Trophoblast cell (in vitro differentiated cells and primary cell): ENCODE results near the gene ZNF185.

Experiments used
- DNase-seq, 2 donors: peaks; one replicate each; pipeline ENCODE4 v3.0.0-alpha.2; 2016
- H2AFZ ChIP-seq: 2 replicates; pipeline ENCODE4 v1.6.1; 2013; ENCODE audit warnings: low read length, moderate library complexity, mild to moderate bottlenecking; ENCODE audit not compliant: insufficient read depth, poor library complexity
- H2AK5ac ChIP-seq: 2 replicates; pipeline ENCODE4 v1.6.1; 2013; ENCODE audit warnings: mild to moderate bottlenecking, low read length
- H2BK120ac ChIP-seq: 2 replicates; pipeline ENCODE4 v1.6.1; 2013; ENCODE audit warnings: low read length, mild to moderate bottlenecking, moderate library complexity; ENCODE audit not compliant: insufficient read depth, poor library complexity
- H2BK12ac ChIP-seq: 2 replicates; pipeline ENCODE4 v1.6.1; 2013; ENCODE audit warnings: mild to moderate bottlenecking, low read length, moderate library complexity
- H2BK5ac ChIP-seq: 2 replicates; pipeline ENCODE4 v1.6.1; 2013; ENCODE audit warnings: low read length, low read depth, moderate library complexity, mild to moderate bottlenecking; ENCODE audit not compliant: poor library complexity
- H3K14ac ChIP-seq: 2 replicates; pipeline ENCODE4 v1.6.1; 2013; ENCODE audit warnings: mild to moderate bottlenecking, low read length
- H3K18ac ChIP-seq: 2 replicates; pipeline ENCODE4 v1.6.1; 2013; ENCODE audit warnings: mild to moderate bottlenecking, low read length
- H3K23ac ChIP-seq: 2 replicates; pipeline ENCODE4 v1.6.1; 2013; ENCODE audit warnings: low read length
- H3K27ac ChIP-seq: 2 replicates; pipeline ENCODE4 v1.5.1; 2013; ENCODE audit warnings: low read depth, mild to moderate bottlenecking, inconsistent platforms, low read length, moderate library complexity
- H3K27me3 ChIP-seq: 2 replicates; pipeline ENCODE4 v1.6.1; 2013; ENCODE audit warnings: inconsistent platforms, mild to moderate bottlenecking, low read length, moderate library complexity; ENCODE audit not compliant: insufficient read depth
- H3K36me3 ChIP-seq, 2 experiments: 1 replicate in 1 of 2; 2 replicates in 1 of 2; pipeline ENCODE4 v1.6.1; 2013; ENCODE audit warnings: low read length in 2 of 2, mild to moderate bottlenecking in 2 of 2, moderate library complexity in 1 of 2; ENCODE audit not compliant: insufficient read depth in 2 of 2, control insufficient read depth in 1 of 2
- H3K4ac ChIP-seq: 2 replicates; pipeline ENCODE4 v1.6.1; 2013; ENCODE audit warnings: low read depth, mild to moderate bottlenecking, low read length, moderate library complexity
- H3K4me1 ChIP-seq, 2 experiments: 1 replicate in 1 of 2; 2 replicates in 1 of 2; pipeline ENCODE4 v1.6.1; 2013; ENCODE audit warnings: low read length in 2 of 2, mild to moderate bottlenecking in 2 of 2, moderate library complexity in 1 of 2; ENCODE audit not compliant: insufficient read depth in 2 of 2, control insufficient read depth in 1 of 2
- H3K4me2 ChIP-seq: 2 replicates; pipeline ENCODE4 v1.6.1; 2013; ENCODE audit warnings: inconsistent platforms, mild to moderate bottlenecking, low read length, moderate library complexity
- H3K4me3 ChIP-seq: 2 replicates; pipeline ENCODE4 v1.5.1; 2013; ENCODE audit warnings: mild to moderate bottlenecking, low read depth, low read length, inconsistent platforms
- H3K79me1 ChIP-seq: one replicate; pipeline ENCODE4 v1.6.1; 2013; ENCODE audit warnings: low read length
- H3K79me2 ChIP-seq: 2 replicates; pipeline ENCODE4 v1.6.1; 2013; ENCODE audit warnings: low read length, mild to moderate bottlenecking; ENCODE audit not compliant: control insufficient read depth, insufficient read depth, poor library complexity
- H3K9ac ChIP-seq: 2 replicates; pipeline ENCODE4 v1.6.1; 2013; ENCODE audit warnings: mild to moderate bottlenecking, low read length
- H3K9me3 ChIP-seq: 2 replicates; pipeline ENCODE4 v1.6.1; 2013; ENCODE audit warnings: low read depth, mild to moderate bottlenecking, control low read depth, inconsistent platforms, low read length; ENCODE audit not compliant: insufficient read depth
- H4K12ac ChIP-seq: 2 replicates; pipeline ENCODE4 v1.6.1; 2013; ENCODE audit warnings: low read depth, mild to moderate bottlenecking, low read length, moderate library complexity
- H4K8ac ChIP-seq: 2 replicates; pipeline ENCODE4 v1.6.1; 2013; ENCODE audit warnings: low read depth, mild to moderate bottlenecking, low read length, moderate library complexity
- H4K91ac ChIP-seq: one replicate; pipeline ENCODE4 v1.6.1; 2013; ENCODE audit warnings: low read depth, mild to moderate bottlenecking, low read length, moderate library complexity
- WGBS: extraction: QIAGEN DNeasy Blood & Tissue Kit; methylation state at CpG from one replicate; pipeline ENCODE4 v1.1.7; 2013; ENCODE audit warnings: missing lambda C conversion rate; ENCODE audit not compliant: insufficient read length, insufficient coverage; ENCODE audit errors: extremely low coverage; 5-methylcytosine and 5-hydroxymethylcytosine counted together

ZNF185 gene

DNA sequence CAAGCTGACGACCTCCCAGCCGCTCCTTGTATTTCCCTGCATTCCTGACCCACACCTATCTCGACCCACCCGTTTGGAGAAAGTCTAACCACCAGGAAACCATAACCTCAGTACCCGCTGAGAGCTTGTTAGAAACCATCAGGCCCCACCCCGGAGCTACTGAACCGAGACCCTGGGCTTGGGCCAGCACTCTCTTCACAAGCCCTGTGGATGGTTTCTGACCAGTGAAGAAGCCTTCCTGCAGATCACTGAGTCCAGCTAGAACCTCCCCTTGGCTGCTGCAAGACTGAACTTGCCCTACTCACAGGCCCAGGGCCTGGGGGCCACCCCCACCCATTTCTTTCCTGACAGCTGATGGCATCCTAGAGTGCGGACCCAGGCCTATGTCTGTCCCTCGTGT, 26.6 kb upstream of the ZNF185 start:
- no peaks in the 10 kb centered on the region for H3K4me1 ChIP-seq
- H3K14ac ChIP-seq, result no peak overlapping the region
- no CpG with 5 or more reads among the region's 9 CpGs for WGBS

DNA sequence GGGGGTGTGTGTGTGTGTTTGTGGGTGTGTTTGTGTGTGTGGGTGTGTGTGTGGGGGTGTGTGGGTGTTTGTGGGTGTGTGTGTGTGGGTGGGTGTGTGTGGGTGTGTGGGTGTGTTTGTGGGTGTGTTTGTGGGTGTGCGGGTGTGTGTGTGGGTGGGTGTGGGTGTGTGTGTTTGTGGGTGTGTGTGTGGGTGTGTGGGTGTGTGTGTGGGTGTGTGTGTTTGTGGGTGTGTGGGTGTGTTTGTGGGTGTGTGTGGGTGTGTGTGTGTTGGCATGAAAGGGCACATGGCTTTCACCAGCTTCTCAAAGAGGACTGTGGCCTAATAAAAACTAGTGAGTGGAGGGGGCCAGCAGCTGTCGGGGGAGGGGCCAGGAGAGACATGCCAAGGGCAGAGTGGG, 25.3 kb upstream of the ZNF185 start:
- Histone ChIP-seq H3K79me2 (no peaks in the 10 kb centered on the region), H3K9me3 (no peaks in the 10 kb centered on the region), H3K9ac (no peak overlapping the region), H4K91ac (no peak overlapping the region), H3K4me1 (no peaks in the 10 kb centered on the region), H4K8ac (no peak overlapping the region), H3K36me3 (peaks cover 23 to 29% of the 10 kb centered on the region in 2 experiments), H2BK12ac (no peak overlapping the region), H2BK5ac (no peak overlapping the region), H3K27me3 (no peaks in the 10 kb centered on the region), H3K4ac (no peak overlapping the region), H2AFZ (no peak overlapping the region), H3K27ac (no peak overlapping the region), H3K18ac (no peak overlapping the region), H3K4me2 (no peak overlapping the region), H2BK120ac (no peak overlapping the region), H3K79me1 (no peaks in the 10 kb centered on the region), H2AK5ac (no peak overlapping the region), H4K12ac (no peak overlapping the region), H3K4me3 (no peak overlapping the region), H3K14ac (no peak overlapping the region), H3K23ac (no peak overlapping the region)
- DNase-seq, result no peak
- WGBS, result no CpG with 5 or more reads among the region's 2 CpGs

More for the DNA sequence above, 26.6 kb upstream of the ZNF185 start:
- no peak overlapping the region for H3K23ac ChIP-seq
- no peaks in the 10 kb centered on the region for H3K79me1 ChIP-seq
- peaks cover 32 to 42% of the 10 kb centered on the region in 2 experiments for H3K36me3 ChIP-seq
- H3K4ac ChIP-seq, result no peak overlapping the region
- no peak overlapping the region for H4K91ac ChIP-seq
- H3K9ac ChIP-seq, result no peak overlapping the region
- no peak overlapping the region for H2AFZ ChIP-seq
- DNase-seq, result no peak
- H4K12ac ChIP-seq, result no peak overlapping the region
- H2AK5ac ChIP-seq, result no peak overlapping the region
- H3K4me2 ChIP-seq, result no peak overlapping the region
- no peak overlapping the region for H2BK120ac ChIP-seq
- H3K18ac ChIP-seq, result no peak overlapping the region
- H3K79me2 ChIP-seq, result no peaks in the 10 kb centered on the region
- H3K4me3 ChIP-seq, result no peak overlapping the region
- H4K8ac ChIP-seq, result no peak overlapping the region
- H3K27ac ChIP-seq, result no peak overlapping the region
- H3K27me3 ChIP-seq, result no peaks in the 10 kb centered on the region
- no peaks in the 10 kb centered on the region for H3K9me3 ChIP-seq
- H2BK5ac ChIP-seq, result no peak overlapping the region
- no peak overlapping the region for H2BK12ac ChIP-seq

DNA sequence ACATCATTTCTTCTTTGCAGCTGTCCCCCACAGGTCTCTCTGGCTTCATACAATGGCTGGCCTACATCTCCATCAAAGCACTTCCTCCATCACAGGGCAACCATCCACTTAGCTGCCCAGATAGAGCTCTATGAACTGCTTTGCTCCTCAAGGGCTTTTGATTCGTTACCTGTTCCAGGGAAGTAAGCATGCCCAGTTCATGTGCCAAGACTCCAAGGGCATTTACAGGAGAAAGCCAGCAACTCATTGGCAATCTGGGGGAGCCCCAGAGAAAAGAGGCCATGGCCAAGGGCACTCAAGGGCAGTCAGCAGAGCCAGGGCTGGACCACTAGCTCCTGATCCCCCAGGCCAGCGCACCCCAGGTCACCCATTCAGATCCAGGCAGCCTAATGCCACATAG, 24.5 kb upstream of the ZNF185 start:
- Histone ChIP-seq H3K18ac (no peak overlapping the region), H4K12ac (no peak overlapping the region), H3K9me3 (no peaks in the 10 kb centered on the region), H3K27ac (no peak overlapping the region), H3K79me1 (no peaks in the 10 kb centered on the region), H3K9ac (no peak overlapping the region), H3K79me2 (no peaks in the 10 kb centered on the region), H2BK120ac (no peak overlapping the region), H4K91ac (no peak overlapping the region), H2AFZ (no peak overlapping the region), H3K4ac (no peak overlapping the region), H3K4me3 (no peak overlapping the region), H3K23ac (no peak overlapping the region), H3K27me3 (no peaks in the 10 kb centered on the region), H4K8ac (no peak overlapping the region), H3K14ac (no peak overlapping the region), H3K4me2 (no peak overlapping the region), H2BK5ac (no peak overlapping the region), H2BK12ac (no peak overlapping the region), H3K36me3 (peaks cover 19 to 25% of the 10 kb centered on the region in 2 experiments), H3K4me1 (no peaks in the 10 kb centered on the region), H2AK5ac (no peak overlapping the region)
- no peak for DNase-seq
- no CpG with 5 or more reads among the region's 2 CpGs for WGBS

DNA sequence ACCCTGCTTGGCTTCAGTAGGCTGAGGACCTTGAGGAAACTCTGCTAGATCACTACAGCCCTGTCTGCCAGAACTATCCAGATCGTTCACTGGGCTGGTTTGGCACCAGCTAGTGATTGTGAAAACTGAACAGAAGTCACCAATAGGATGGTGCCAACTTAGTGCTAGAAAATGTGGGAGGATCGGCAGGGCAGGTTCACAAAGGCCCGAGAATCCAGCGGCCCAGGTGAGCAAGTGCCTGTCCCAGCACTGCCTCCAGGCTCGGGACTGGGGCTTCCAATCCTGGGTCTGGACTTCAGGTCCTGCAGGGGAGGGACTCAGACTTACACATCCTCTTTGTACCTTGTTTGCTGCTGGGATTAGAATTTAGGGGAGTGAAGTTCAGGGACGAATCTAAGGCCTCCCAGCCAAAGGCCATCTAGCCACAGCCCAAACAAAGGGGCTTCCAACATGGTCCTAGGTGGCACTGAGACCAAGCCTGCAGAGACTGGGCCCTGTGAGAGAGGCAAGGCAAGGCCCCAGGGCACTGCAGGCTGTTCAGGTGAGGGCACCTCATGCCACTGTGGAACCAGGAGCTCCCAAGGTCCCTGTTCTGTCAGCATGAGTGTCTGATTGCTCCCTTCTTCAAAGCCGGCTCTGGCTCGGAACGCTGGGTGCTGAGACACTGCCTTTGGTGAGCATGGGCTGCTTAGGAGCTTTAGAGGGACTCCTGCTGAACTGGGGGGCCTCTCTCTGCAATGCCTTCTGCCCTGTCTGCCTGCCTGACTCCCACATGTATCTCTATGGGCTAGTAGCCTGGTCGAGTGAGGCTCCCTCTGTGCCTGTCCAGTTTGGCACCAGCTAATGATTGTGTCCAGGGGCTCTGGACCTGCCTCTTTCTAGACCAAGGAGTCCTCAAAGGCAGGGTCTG, 20.7 kb upstream of the ZNF185 start:
- Histone ChIP-seq H3K23ac (no peak overlapping the region), H2BK5ac (no peak overlapping the region), H3K18ac (no peak overlapping the region), H3K27me3 (no peaks in the 10 kb centered on the region), H3K79me1 (no peaks in the 10 kb centered on the region), H3K79me2 (no peaks in the 10 kb centered on the region), H3K4ac (no peak overlapping the region), H3K27ac (no peak overlapping the region), H3K14ac (no peak overlapping the region), H3K4me3 (no peak overlapping the region), H2BK120ac (no peak overlapping the region), H2AFZ (no peak overlapping the region), H3K36me3 (no peaks in the 10 kb centered on the region), H4K12ac (no peak overlapping the region), H3K9me3 (no peaks in the 10 kb centered on the region), H3K9ac (no peak overlapping the region), H2AK5ac (no peak overlapping the region), H3K4me2 (no peak overlapping the region), H4K91ac (no peak overlapping the region), H2BK12ac (no peak overlapping the region), H3K4me1 (no peaks in the 10 kb centered on the region), H4K8ac (no peak overlapping the region)
- WGBS, result no CpG with 5 or more reads among the region's 10 CpGs
- no peak for DNase-seq
